ENCODE measurements around the gene CDC34. TPM values are rescaled to one million over a fixed set of nuclear protein-coding genes. Genes with fewer than 3 reads are reported as not detected.

CDC34 gene
- total RNA-seq, 1 experiment from 2014 or later: 151 TPM

DNA sequence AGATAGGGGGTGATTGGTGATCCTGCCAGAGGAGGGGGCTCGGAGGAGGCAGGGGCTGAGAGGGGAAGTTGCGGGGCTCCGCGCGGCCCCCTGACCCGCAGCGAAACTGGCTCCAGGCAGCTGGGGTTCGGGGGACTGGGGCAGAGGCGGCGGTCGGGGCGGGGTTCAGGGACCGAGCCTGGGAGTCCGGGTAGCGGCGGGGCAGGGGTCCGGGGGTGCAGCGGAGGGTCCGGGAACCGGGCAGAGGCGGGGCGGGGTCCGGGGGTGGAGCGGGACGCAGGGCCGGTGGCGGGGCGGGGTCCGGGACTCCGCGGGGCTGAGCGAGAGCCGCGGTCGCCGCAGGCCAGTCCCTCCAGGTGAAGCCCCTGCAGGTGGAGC, 34.1 kb upstream of the CDC34 start:
- no peak for DNase-seq (ENCODE audit: low spot score)

DNA sequence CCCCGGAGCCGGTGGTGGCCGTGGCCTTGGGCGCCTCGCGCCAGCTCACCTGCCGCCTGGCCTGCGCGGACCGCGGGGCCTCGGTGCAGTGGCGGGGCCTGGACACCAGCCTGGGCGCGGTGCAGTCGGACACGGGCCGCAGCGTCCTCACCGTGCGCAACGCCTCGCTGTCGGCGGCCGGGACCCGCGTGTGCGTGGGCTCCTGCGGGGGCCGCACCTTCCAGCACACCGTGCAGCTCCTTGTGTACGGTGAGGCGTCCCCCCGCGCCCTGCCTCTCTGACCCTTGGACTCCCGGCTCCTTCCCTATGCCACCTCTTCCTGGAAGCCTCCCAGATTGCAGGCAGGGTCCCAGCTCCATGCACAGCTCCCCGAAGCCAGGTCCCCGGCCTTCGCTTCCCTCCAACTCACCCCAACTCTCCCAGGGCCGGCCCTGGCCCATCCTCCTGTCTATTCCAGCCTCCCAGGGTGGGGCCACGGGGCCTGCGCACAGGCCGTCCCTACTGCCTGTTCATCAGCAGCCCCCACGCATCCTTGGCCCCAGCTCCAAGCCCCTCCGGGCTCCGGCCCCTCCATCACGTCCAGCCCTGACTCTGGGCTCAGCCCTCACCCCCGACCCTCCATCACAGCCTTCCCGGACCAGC, 33.6 kb upstream of the CDC34 start:
- no peak for DNase-seq (ENCODE audit: low spot score)

DNA sequence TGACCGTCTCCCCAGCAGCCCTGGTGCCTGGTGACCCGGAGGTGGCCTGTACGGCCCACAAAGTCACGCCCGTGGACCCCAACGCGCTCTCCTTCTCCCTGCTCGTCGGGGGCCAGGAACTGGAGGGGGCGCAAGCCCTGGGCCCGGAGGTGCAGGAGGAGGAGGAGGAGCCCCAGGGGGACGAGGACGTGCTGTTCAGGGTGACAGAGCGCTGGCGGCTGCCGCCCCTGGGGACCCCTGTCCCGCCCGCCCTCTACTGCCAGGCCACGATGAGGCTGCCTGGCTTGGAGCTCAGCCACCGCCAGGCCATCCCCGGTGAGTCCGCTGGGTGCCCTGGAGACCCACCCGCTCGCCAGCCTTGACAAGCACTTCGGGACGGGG, 33.1 kb upstream of the CDC34 start:
- no peak for DNase-seq (ENCODE audit: low spot score)

DNA sequence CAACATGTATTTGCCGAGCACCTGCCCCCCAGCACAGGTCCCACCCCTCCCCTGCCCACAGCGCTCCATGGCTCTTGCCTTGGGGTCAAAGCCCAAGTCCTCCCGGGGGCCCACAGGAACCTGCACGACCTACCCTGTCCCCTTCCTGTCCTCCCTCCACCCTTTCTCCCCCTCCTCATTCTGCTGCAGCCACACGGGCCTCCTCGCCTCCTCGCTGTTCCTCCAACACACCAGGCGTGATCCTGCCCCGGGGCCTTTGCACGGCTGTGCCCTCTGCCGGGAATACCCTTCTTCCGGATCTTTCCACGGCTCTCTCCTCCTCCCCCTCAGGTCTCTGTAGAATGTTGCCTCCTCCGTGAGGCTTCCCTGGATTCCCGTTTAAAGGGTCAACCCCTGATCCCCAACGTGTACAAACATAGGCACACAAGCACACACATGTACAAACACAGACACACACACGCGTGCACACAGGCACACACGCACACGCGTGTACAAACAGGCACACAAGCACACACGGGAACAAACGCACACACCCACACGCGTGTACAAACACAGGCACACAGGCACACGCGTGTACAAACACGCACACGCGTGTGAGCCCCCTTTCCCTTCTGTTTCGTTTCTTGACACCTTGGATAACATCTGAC, 32.5 kb upstream of the CDC34 start:
- no peak for DNase-seq (ENCODE audit: low spot score)

DNA sequence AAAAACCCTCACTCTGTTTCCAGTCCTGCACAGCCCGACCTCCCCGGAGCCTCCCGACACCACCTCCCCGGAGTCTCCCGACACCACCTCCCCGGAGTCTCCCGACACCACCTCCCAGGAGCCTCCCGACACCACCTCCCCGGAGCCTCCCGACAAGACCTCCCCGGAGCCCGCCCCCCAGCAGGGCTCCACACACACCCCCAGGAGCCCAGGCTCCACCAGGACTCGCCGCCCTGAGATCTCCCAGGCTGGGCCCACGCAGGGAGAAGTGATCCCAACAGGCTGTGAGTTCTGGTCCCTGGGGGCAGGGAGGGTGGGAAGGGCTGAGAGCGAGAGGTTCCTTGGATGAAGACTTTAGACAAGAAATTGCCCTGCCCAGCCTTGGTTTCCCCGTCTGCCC, 29.9 kb upstream of the CDC34 start:
- no peak for DNase-seq (ENCODE audit: low spot score)

DNA sequence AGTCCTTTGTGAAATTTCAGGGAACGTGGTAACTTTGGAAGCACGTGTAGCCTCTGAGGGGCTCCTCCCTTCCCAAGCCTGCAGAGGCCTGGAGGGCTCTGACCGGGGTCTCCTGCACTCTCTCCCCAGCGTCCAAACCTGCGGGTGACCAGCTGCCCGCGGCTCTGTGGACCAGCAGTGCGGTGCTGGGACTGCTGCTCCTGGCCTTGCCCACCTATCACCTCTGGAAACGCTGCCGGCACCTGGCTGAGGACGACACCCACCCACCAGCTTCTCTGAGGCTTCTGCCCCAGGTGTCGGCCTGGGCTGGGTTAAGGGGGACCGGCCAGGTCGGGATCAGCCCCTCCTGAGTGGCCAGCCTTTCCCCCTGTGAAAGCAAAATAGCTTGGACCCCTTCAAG, 26.9 kb upstream of the CDC34 start:
- DNase-seq (ENCODE audit: low spot score): no peak

DNA sequence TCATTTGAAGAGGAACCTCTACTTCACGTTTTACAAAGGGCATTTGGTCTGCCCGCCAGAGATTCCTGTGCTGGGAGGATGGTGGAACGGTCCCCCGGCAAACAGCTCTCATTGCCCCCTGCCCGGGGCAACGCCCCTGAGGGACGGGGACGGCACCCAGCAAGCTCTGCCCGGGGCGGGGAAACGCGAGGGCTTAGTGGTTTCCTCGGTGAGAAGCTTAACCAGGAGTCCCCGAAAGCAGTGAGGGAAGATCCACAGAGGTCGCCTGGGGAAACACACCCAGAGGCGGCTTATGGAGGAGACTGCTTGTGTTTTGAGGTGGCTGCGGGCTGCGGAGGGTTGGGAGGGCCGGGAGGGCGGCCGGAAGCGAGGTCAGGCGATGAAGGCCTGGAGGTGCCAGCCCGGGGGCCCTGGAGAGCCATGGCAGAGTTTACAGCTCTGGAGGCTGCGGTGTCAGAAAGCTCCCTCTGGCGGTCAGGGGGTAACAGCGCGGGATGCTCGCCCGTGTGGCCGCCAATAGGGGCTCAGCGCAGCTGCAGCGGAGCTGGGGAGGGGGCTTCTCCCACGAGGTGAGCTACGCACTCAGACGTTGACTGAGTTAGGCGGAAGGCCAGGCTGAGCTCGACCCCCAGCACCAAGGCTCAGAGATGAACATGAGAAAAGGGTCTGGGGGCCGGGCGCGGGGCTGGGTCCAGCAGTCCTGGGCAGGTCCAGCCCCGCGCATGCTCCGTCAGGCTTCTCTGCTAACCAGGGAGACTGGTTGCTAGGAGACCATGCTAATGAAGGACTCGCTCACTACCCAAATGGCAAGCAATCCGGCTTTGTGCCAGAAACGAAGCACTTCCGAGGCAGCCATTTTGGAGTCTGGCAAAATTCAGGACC, 24.9 kb upstream of the CDC34 start:
- peak; percentile 89 for DNase-seq (ENCODE audit: low spot score)

DNA sequence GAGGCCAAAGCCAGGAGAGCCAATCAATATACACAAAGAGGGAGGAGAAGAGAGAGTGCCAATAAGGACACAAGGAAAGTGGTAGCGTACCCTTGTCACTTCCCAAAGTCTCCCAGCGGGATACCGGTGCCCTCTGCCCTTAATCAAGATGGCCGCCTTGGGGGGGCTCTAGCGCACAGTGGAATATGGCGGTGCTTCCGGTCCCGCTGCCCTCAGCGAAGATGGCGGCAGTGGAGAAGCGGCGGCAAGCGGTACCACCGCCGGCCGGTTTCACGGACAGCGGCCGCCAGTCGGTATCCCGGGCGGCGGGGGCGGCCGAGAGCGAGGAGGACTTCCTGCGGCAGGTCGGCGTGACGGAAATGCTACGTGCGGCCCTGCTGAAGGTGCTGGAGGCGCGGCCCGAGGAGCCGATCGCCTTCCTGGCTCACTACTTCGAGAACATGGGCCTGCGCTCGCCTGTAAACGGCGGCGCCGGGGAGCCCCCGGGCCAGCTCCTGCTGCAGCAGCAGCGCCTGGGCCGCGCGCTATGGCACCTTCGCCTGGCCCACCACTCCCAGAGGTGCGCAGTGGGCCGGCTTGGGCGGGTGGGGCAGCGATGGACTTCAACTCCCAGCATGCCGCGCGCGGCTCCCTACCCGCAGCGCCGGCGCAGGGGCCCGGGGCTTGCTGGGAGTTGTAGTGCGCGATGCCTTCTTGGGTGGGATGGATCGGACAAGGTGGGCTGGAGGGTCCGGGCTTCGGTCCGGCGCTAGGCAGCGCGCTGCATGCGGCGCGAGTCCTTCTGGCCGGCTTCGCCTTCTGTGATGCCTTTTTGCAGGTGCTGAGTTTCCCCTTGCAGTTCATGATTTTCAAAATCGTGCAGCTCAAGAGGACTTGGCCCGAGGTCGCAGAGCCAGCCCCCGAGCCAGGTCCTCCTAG, 24.0 kb upstream of the CDC34 start, which contains the start of gene TPGS1:
TSS of gene TPGS1 (plus strand) at position 212 of the 918 bp plus-strand sequence. CDS start at position 222, 10 bp downstream.
- peak; percentile 94 for DNase-seq (ENCODE audit: low spot score)

DNA sequence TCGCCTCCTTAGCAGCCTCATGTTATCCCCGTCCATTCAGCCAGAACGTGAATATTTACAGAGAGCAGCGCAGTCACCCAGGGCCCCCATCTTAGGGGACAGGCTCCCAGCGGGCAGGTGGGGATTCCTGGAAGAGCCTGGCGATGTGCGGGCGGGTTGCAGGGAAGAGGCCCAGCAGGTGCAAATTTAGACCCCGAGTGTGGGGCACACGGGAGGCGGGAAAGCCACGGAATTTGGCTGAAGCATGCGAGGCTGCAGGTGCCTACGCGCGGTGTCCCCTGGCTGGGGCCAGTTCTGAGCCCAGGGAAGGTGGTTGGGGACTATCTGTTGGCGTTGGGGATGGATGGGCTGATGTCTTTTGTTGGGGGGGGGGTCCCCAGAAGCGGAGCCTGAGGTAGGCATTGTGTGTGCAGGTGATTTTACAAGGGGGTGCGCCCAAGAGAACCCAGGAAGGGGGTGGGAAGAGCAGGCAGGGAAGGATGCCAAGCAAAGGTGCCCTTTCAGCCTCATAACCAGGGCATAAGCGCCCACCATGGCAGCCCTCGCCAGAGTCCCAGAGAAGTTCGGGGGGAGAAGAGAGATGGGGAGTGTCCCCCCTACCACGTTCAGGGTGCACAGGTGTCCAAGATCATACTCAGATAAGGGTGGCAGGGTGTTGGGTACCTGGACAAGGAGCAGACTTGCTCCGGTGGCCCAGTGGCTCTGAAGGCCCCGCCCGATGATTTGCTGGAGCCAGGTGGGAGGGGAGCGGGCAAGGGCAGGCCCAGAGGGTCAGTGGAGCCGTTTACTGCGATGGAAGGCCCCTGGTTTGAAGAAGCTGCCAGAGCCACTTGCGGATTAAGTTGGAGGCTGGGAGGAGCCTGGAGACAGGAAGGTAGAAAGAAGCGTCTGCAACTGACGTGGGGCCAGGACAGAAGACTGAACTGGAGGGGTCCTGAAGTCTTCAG, 23.1 kb upstream of the CDC34 start:
- DNase-seq (ENCODE audit: low spot score): no peak

DNA sequence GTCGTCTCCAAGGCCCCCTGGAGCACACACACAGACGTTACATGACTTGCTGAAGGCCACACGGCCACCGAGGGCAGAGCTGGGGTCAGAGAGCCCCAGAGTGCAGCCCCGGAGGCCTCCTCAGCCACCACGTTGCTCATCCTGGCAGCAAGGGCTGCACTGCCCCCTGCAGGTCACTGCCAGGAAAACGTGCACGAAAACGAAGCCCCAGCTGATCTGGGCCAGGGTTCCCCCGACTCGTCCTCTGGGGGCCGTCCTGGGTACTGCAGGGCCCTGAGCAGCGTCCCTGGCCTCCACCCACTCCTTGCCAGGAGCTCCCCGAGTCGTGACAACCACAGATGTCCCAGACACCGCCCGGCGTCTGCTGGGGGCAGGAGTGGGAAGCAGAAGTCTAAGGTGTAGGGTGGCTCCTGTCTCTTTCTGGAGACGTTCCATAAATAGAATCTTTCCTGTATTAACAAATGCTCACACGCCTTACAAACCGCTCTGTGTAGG, 20.9 kb upstream of the CDC34 start:
- peak; percentile 85 for DNase-seq (ENCODE audit: low spot score)

DNA sequence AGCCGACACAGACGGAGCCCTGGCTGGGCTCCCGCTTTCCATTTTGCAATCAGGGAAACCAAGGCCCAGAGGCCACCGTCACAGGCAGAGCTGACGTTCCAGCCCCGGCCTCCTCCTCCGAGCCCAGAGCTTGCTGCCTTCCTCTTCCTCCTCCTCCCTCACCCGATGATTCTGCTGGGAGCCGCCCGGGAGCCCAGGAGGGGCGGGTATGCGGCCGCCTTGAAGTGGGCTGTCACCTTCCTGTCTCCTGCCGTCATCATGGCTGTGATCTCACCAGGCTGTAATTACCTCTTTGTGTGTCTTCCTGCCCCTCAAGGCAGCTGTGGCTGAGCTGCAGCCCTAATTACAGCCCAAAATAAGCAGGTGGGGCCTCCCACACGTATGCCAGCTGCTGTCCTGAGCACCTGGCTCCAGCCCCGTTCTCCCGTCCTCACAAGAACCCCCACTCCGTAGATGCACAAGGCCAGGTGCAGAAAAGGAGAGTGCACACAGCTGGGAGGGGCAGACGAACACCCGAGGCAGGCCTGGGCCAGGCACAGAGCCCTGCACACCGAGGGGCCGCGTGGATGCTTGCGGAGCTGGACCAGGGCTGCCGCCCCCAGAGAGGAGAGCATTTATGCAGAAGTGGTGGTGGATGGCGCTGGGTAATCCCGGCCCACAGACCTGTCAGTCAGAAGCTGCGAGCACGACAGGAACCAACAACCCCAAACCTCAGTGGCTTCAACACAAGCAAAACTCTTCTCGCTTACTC, 20.3 kb upstream of the CDC34 start:
- DNase-seq (ENCODE audit: low spot score): peak; percentile 49

DNA sequence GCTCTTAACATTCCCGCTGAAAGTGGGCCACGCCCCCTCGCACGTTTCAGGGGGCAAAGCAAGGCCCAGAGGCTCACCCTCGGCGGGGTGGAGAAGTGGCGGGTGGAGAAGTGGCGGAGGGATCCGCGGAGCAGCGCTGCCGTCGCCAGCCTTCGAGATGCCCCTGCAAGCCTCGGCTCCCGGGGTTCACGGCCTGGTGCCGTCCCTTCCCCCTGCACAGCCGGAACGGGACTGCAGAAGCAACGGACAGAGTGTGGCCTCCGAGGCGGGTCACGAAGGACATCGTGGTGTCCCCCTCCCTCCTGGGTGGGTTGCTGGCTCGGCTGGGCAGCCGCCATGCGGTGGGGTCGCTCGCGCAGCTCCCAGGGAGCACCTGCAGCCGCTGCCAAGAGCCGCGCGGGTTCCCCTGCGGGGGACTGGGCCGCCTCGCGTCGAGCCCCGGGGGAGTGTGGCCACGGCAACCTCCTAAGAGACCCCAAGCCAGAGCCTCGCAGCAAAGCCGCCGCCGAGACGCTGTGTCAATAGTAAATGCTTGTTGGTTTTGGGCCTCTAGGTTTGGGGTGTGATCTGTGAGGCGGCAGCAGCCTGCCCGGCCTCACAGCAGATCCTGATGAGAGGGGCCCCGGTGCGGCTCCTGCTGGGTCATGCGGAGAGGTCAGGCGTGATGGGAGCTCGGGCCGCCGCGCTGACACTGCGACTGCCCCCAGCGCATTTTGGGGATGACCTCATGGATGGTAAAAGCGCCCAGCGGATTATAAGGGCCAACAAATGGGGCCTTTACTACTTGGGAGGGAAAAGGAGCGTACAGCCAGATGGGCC, 18.8 kb upstream of the CDC34 start:
- DNase-seq (ENCODE audit: low spot score): no peak

DNA sequence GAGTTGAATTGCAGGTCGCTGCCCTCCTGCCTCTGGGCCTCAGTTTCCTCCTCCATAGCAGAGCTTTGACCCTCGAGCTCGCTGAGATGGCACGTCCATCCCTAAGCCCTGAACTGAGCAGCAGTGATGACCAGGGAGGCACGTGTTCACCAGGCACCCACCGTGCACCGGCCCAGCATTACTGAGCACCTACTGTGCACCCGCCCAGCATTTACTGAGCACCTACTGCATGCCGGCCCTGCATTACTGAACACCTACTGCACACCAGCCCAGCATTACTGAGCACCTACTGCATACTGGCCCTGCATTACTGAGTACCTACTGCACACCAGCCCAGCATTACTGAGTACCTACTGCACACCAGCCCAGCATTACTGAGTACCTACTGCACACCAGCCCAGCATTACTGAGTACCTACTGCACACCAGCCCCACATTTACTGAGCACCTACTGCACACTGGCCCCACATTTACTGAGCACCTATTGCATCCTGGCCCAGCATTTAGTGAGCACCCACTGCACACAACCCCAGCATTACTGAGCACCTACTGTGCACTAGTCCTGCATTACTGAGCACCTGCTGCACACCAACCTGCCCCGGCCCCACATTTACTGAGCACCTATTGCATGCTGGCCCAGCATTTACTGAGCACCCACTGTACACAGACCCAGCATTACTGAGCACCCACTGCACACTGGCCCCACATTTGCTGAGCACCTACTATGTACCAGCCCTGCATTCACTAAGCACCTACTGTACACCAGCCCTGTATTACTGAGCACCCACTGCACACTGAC, 18.0 kb upstream of the CDC34 start:
- DNase-seq (ENCODE audit: low spot score): no peak

DNA sequence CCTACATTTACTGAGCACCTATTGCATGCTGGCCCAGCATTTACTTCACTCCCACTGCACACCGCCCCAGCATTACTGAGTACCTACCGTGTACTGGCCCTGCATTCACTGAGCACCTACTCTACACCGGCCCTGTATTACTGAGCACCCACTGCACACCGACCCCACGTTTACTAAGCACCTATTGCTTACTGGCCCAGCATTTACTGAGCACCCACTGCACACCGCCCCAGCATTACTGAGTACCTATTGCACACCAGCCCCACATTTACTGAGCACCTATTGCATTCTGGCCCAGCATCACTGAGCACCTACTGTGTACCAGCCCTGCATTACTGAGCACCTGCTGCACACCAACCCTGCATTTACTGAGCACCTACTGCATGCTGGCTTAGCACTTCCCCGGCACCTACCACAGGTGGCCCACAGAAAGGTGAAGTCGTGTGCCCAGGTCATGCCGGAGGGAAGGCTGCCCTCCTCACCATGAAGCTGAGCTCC, 17.3 kb upstream of the CDC34 start:
- DNase-seq (ENCODE audit: low spot score): no peak

DNA sequence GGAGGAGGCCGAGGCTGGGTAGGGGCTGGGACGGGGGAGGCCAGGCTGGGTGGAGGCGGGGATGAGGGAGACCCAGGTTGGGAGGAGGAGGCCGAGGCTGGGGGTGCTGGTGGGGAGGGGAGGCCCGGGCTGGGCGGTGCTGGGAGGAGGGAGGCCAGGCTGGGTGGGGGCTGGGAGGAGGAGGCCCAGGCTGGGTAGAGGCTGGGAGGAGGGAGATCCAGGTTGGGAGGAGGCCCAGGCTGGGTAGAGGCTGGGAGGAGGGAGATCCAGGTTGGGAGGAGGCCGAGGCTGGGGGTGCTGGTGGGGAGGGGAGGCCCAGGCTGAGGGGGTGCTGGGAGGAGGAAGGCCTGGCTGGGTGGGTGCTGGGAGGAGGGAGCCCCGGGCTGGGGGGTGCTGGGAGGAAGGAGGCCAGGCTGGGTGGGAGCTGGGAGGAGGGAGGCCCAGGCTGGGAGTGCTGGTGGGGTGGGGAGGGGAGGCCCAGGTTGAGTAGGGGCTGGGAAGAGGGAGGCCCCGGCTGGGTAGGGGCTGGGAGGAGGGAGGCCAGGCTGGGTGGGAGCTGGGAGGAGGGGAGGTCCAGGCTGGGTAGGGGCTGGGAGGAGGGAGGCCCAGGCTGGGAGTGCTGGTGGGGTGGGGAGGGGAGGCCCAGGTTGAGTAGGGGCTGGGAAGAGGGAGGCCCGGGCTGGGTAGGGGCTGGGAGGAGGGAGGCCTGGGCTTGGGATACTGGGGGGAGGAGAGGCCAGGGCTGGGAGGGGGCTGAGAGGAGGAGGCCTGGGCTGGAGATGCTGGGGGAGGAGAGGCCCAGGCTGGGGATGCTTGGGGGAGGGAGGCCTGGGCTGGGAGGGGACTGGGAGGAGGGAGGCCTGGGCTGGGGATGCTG, 13.6 kb upstream of the CDC34 start:
- no peak for DNase-seq (ENCODE audit: low spot score)

DNA sequence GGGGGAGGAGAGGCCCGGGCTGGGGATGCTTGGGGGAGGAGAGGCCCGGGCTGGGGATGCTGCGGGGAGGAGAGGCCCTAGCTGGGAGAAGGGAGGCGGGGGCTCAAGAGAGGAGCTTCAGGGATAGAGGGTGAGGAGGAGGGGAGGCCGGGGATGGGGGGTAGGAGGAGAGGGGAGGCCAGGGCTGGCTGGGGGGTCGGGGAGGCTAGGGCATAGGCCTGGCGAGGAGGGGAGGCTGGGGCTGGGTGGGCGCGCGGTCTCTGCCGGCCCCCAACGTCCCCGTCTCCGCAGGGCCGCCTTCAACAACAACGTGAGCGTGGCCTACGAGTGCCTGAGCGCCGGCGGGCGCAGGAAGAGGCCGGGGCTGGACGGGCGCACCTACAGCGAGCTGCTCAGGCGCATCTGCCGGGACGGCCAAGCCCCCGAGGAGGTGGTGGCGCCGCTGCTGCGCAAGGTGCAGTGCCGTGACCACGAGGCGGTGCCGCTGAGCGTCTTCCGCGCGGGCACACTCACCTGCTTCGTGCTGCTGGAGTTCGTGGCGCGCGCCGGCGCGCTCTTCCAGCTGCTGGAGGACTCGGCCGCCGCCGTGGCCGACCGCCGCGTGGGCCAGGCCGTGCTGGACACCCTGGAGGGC, 12.8 kb upstream of the CDC34 start:
- no peak for DNase-seq (ENCODE audit: low spot score)

All from HT-29 (cell line).